HL-60 (cell line): ENCODE data around the gene USP43.

Source experiments
- DNase-seq, 2 experiments: peaks; one replicate each; pipeline ENCODE4 v3.0.0-alpha.2; 2010 to 2020; ENCODE audit warnings: low read depth in 1 of 2, low spot score in 1 of 2
- H3K27ac ChIP-seq: fragments of 250-450 bp; sonication (Bioruptor Pico); replicated peaks from 2 replicates; pipeline ENCODE4 v1.5.1; 2020; ENCODE audit warnings: mild to moderate bottlenecking, moderate library complexity
- H3K27me3 ChIP-seq: fragments of 250-450 bp; sonication (Bioruptor Pico); 2 replicates; pipeline ENCODE4 v1.5.1; 2021; ENCODE audit warnings: mild to moderate bottlenecking, moderate library complexity; ENCODE audit not compliant: insufficient read depth, poor library complexity, severe bottlenecking
- H3K4me3 ChIP-seq: replicated peaks from 2 replicates; pipeline ENCODE4 v1.5.1; 2011; ENCODE audit warnings: mild to moderate bottlenecking, control low read depth, low read length; ENCODE audit not compliant: insufficient read depth
- CTCF ChIP-seq: IDR thresholded peaks from one replicate; pipeline ENCODE4 v1.5.1; 2011; ENCODE audit warnings: low read length, control low read depth, inconsistent platforms; ENCODE audit not compliant: insufficient read depth
- GABPA ChIP-seq: IDR thresholded peaks from 2 replicates; pipeline ENCODE4 v1.6.1; 2012; ENCODE audit warnings: low read depth
- POLR2AphosphoS5 ChIP-seq: IDR thresholded peaks from 2 replicates; pipeline ENCODE4 v1.6.1; 2012; ENCODE audit warnings: low read depth
- REST ChIP-seq: IDR thresholded peaks from 2 replicates; pipeline ENCODE4 v1.6.1; 2012; ENCODE audit warnings: low read depth; ENCODE audit not compliant: insufficient replicate concordance
- SPI1 ChIP-seq: IDR thresholded peaks from 2 replicates; pipeline ENCODE4 v1.6.1; 2012; ENCODE audit warnings: low read depth, mild to moderate bottlenecking, borderline replicate concordance

USP43 gene

DNA sequence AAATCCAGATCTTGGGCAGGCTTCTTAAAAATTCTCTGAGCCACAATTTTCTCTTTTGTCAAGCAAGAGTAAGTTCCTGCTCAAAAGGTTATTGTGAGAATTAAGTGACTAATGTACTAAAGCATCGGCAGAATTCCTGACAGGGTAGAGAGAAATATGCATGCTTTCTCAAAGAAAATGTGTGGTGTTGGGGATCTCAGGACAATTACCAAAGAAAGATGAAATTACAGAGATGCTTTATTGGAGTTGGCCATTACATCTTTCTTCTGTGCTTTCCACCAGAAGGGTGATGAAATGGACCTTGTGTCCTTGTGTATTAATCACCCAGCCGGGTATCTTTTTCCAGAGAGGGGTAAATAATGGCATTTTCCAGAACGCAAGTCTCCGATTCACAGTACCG is 1.7 kb upstream of the USP43 start:
- no peak for DNase-seq
- Histone ChIP-seq H3K27ac (no peak overlapping the region), H3K4me3 (no peak overlapping the region), H3K27me3 (no peaks in the 10 kb centered on the region)
- no peak for TF ChIP-seq REST
- TF ChIP-seq CTCF = no peak
- no peak for TF ChIP-seq POLR2AphosphoS5
- TF ChIP-seq GABPA = no peak
- TF ChIP-seq SPI1 = no peak

DNA sequence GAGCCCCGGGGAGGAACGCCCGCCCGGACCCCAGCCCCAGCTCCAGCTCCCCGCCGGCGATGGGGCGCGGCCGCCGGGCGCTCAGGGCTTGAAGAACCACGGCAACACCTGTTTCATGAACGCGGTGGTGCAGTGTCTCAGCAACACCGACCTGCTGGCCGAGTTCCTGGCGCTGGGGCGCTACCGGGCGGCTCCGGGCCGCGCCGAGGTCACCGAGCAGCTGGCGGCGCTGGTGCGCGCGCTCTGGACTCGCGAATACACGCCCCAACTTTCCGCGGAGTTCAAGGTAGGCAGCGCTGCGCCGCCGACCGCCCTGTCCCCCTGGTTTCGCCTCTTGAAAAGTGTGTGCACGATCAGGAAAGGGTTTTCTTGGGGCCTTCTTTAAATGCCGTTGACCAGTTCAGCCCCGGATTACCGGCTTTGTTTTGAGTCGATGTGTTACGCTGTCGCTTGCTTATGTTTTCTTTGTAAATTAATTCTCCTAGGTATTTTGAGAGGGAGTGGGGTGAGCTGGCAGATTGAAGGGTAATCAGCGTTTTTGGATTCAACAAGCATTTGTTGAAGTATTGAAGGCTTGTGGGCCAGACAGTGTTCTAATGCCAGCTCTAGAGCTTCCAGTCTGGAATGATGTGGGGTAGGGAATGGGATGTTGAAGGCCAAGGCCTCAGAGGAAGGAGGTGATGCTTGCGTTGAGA is 681 bp downstream of the USP43 start:
- DNase-seq = peak in 1 of 2 experiments; percentile 1
- Histone ChIP-seq H3K4me3 (peak overlapping the region; percentile 42), H3K27ac (no peak overlapping the region), H3K27me3 (no peaks in the 10 kb centered on the region)
- TF ChIP-seq CTCF = no peak
- TF ChIP-seq POLR2AphosphoS5 = no peak
- TF ChIP-seq GABPA = no peak
- TF ChIP-seq REST = no peak
- no peak for TF ChIP-seq SPI1

DNA sequence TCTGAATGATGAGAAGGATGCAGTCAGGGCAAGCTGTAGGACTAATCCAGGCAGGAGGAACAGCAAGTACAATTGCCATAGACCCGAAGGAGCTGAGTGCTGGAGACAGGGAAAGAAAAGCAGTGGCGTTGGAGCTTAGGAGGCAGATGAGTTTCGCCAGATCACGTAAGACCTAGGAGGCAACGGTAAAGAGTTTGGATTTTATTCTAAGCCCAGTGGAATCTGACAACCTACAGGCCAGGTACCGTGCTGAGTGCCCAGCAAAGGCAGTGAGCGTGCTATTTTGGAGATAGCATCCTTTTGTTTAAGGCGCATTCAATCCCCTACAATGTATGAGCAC is 1.2 kb downstream of the USP43 start:
- DNase-seq = no peak
- H3K27me3 ChIP-seq = no peaks in the 10 kb centered on the region
- TF ChIP-seq SPI1 = no peak
- no peak for TF ChIP-seq REST
- TF ChIP-seq POLR2AphosphoS5 = no peak
- no peak for TF ChIP-seq GABPA
- no peak for TF ChIP-seq CTCF
- H3K27ac ChIP-seq = no peak overlapping the region
- H3K4me3 ChIP-seq = no peak overlapping the region
